ENCODE measurements around the gene RBMXL2. TPM values are rescaled to one million over a fixed set of nuclear protein-coding genes. Genes with fewer than 3 reads are reported as not detected.

The RBMXL2 gene
- not detected for total RNA-seq
- long read RNA-seq = 0 reads

GRCh38 chr11:7088921-7089320, at the start of gene RBMXL2:
Gene RBMXL2, plus strand, starts transcription at chr11:7088998. Its CDS starts 123 bp downstream, at chr11:7089121.
- ATAC-seq = no peak
- peak; percentile 21 for DNase-seq
- intact Hi-C loops (cut with micrococcal nuclease) = no loop called here

GRCh38 chr11:7046474-7047175, 42.2 kb upstream of the RBMXL2 start:
- ATAC-seq = no peak
- no peak for DNase-seq
- intact Hi-C loops (cut with micrococcal nuclease) = no loop called here

- no peak for ATAC-seq
- intact Hi-C loops (cut with micrococcal nuclease) = no loop called here
- DNase-seq = no peak
Measured at GRCh38 chr11:7050191-7050590, 38.6 kb upstream of the RBMXL2 start.

- ATAC-seq (no peak), DNase-seq (no peak)
- intact Hi-C loops (cut with micrococcal nuclease) = no loop called here
Measured at GRCh38 chr11:7056828-7057513, 31.8 kb upstream of the RBMXL2 start.

- no peak for DNase-seq
- intact Hi-C loops (cut with micrococcal nuclease) = no loop called here
- no peak for ATAC-seq
Measured at GRCh38 chr11:7057641-7058040, 31.2 kb upstream of the RBMXL2 start.

- intact Hi-C loops (cut with micrococcal nuclease) = no loop called here
- DNase-seq = no peak
- peak; percentile 37 for ATAC-seq
Measured at GRCh38 chr11:7060868-7061267, 27.9 kb upstream of the RBMXL2 start.

GRCh38 chr11:7062534-7062933, 26.3 kb upstream of the RBMXL2 start:
- intact Hi-C loops (cut with micrococcal nuclease) = no loop called here
- ATAC-seq = no peak
- DNase-seq = no peak

GRCh38 chr11:7072401-7073028, 16.3 kb upstream of the RBMXL2 start:
- ATAC-seq (no peak), DNase-seq (no peak)
- intact Hi-C loops (cut with micrococcal nuclease) = no loop called here

- intact Hi-C loops (cut with micrococcal nuclease) = no loop called here
- no peak for DNase-seq
- no peak for ATAC-seq
Measured at GRCh38 chr11:7077101-7077500, 11.7 kb upstream of the RBMXL2 start.

- intact Hi-C loops (cut with micrococcal nuclease) = no loop called here
- ATAC-seq (no peak), DNase-seq (no peak)
Measured at GRCh38 chr11:7079545-7080135, 9.2 kb upstream of the RBMXL2 start.

GRCh38 chr11:7080900-7081299, 7.9 kb upstream of the RBMXL2 start:
- no peak for DNase-seq
- intact Hi-C loops (cut with micrococcal nuclease) = no loop called here
- no peak for ATAC-seq

- DNase-seq = no peak
- intact Hi-C loops (cut with micrococcal nuclease) = no loop called here
Measured at GRCh38 chr11:7081441-7081840, 7.4 kb upstream of the RBMXL2 start.

GRCh38 chr11:7089328-7090251, 792 bp downstream of the RBMXL2 start:
- no peak for ATAC-seq
- intact Hi-C loops (cut with micrococcal nuclease) = no loop called here
- peak; percentile 16 for DNase-seq

More at GRCh38 chr11:7081441-7081840, 7.4 kb upstream of the RBMXL2 start:
- no peak for ATAC-seq

GRCh38 chr11:7098235-7098832, 9.5 kb downstream of the RBMXL2 start:
- DNase-seq = no peak
- peak; percentile 47 for ATAC-seq
- intact Hi-C loops (cut with micrococcal nuclease) = loop anchor here (5.0 kb wide), 2 partner anchors 344 to 589 kb away; no protein-coding TSS in a partner anchor

- intact Hi-C loops (cut with micrococcal nuclease) = no loop called here
- DNase-seq = no peak
- ATAC-seq = no peak
Measured at GRCh38 chr11:7115780-7116179, 27.0 kb downstream of the RBMXL2 start.

GRCh38 chr11:7116370-7116769, 27.6 kb downstream of the RBMXL2 start:
- DNase-seq (no peak), ATAC-seq (no peak)
- intact Hi-C loops (cut with micrococcal nuclease) = no loop called here

GRCh38 chr11:7138051-7138450, 49.3 kb downstream of the RBMXL2 start:
- intact Hi-C loops (cut with micrococcal nuclease) = no loop called here
- no peak for DNase-seq
- no peak for ATAC-seq

All from left ventricle myocardium superior (tissue), 1 donor.